OCI-LY1 (cell line): ENCODE measurements around the gene TPGS2.

Source experiments
- H2AFZ ChIP-seq: fragments of 200-600 bp; sonication (generic), shearing (Covaris generic); 2 replicates; pipeline ENCODE4 v1.6.0; 2014; ENCODE audit warnings: antibody characterized with exemption, mild to moderate bottlenecking, low read length
- H3F3A ChIP-seq: fragments of 200-600 bp; sonication (generic), shearing (Covaris generic); 2 replicates; pipeline ENCODE4 v1.6.0; 2014; ENCODE audit warnings: mild to moderate bottlenecking, antibody characterized with exemption, low read length, moderate library complexity; ENCODE audit not compliant: insufficient read depth
- H3K27ac ChIP-seq: fragments of 200-600 bp; sonication (generic); 2 replicates; pipeline ENCODE4 v1.5.1; 2014; ENCODE audit warnings: low read length, mixed run types, mild to moderate bottlenecking, low read depth; ENCODE audit not compliant: poor library complexity, severe bottlenecking
- H3K27me3 ChIP-seq: fragments of 200-600 bp; sonication (generic); 2 replicates; pipeline ENCODE4 v1.6.0; 2014; ENCODE audit warnings: antibody characterized with exemption, mild to moderate bottlenecking, low read length, moderate library complexity; ENCODE audit not compliant: insufficient read depth
- H3K36me3 ChIP-seq: fragments of 200-600 bp; sonication (generic); 2 replicates; pipeline ENCODE4 v1.6.1; 2014; ENCODE audit warnings: mild to moderate bottlenecking, antibody characterized with exemption, low read length, moderate library complexity, mixed read lengths; ENCODE audit not compliant: insufficient read depth
- H3K4me1 ChIP-seq: fragments of 200-600 bp; sonication (generic); 2 replicates; pipeline ENCODE4 v1.5.1; 2014; ENCODE audit warnings: mild to moderate bottlenecking, low read length, moderate library complexity; ENCODE audit not compliant: insufficient read depth, severe bottlenecking
- H3K4me2 ChIP-seq: fragments of 200-600 bp; sonication (generic), shearing (Covaris generic); 2 replicates; pipeline ENCODE4 v1.6.1; 2014; ENCODE audit warnings: low read length
- H3K4me3 ChIP-seq: fragments of 200-600 bp; sonication (generic); 2 replicates; pipeline ENCODE4 v1.5.1; 2014; ENCODE audit warnings: low read length, low read depth, mild to moderate bottlenecking, mixed read lengths; ENCODE audit not compliant: poor library complexity, severe bottlenecking
- H3K79me2 ChIP-seq: fragments of 200-600 bp; shearing (Covaris generic); 2 replicates; pipeline ENCODE4 v1.6.1; 2016; ENCODE audit warnings: mixed run types, low read length, mixed read lengths; ENCODE audit not compliant: insufficient read depth
- H3K9ac ChIP-seq: fragments of 200-600 bp; sonication (generic), shearing (Covaris generic); 2 replicates; pipeline ENCODE4 v1.6.1; 2014; ENCODE audit warnings: mild to moderate bottlenecking, low read length, mixed read lengths
- H3K9me2 ChIP-seq: fragments of 200-600 bp; sonication (generic), shearing (Covaris generic); 2 replicates; pipeline ENCODE4 v1.6.1; 2014; ENCODE audit warnings: low read depth, mild to moderate bottlenecking, low read length, mixed read lengths
- H3K9me3 ChIP-seq: fragments of 200-600 bp; shearing (Covaris generic); 2 replicates; pipeline ENCODE4 v1.6.1; 2014; ENCODE audit warnings: low read length, mixed read lengths
- H4K20me1 ChIP-seq: fragments of 200-600 bp; sonication (generic), shearing (Covaris generic); 2 replicates; pipeline ENCODE4 v1.6.0; 2016; ENCODE audit warnings: mild to moderate bottlenecking, low read length; ENCODE audit not compliant: insufficient read depth
- CTCF ChIP-seq: fragments of 200-600 bp; sonication (generic), shearing (Covaris generic); IDR thresholded peaks from 2 replicates; pipeline ENCODE4 v1.5.1; 2017; ENCODE audit warnings: mild to moderate bottlenecking, antibody characterized with exemption, low read length, moderate library complexity, mixed read lengths
- EZH2 ChIP-seq: fragments of 200-600 bp; sonication (generic), shearing (Covaris generic); IDR thresholded peaks from 2 replicates; pipeline ENCODE4 v1.8.0; 2017; ENCODE audit warnings: borderline replicate concordance, mixed run types, mild to moderate bottlenecking, antibody characterized with exemption, low read length, moderate library complexity, mixed read lengths

TPGS2 gene

GRCh38 chr18:36813101-36813775 is 15.6 kb downstream of the TPGS2 start:
- no peaks in the 10 kb centered on the region for H3K9me2 ChIP-seq
- H3K36me3 ChIP-seq, result peaks cover 60% of the 10 kb centered on the region
- no peaks in the 10 kb centered on the region for H3K79me2 ChIP-seq
- H3K27ac ChIP-seq, result no peak overlapping the region
- no peaks in the 10 kb centered on the region for H3K27me3 ChIP-seq
- no peaks in the 10 kb centered on the region for H3K9me3 ChIP-seq
- TF ChIP-seq CTCF, result no peak
- no peak for TF ChIP-seq EZH2
- no peak overlapping the region for H3K4me3 ChIP-seq
- no peak overlapping the region for H2AFZ ChIP-seq
- no peak overlapping the region for H3K4me2 ChIP-seq
- H3K4me1 ChIP-seq, result no peaks in the 10 kb centered on the region
- no peaks in the 10 kb centered on the region for H4K20me1 ChIP-seq
- no peaks in the 10 kb centered on the region for H3F3A ChIP-seq
- H3K9ac ChIP-seq, result no peak overlapping the region

GRCh38 chr18:36812678-36813077 is 16.1 kb downstream of the TPGS2 start:
- Histone ChIP-seq H3K4me3 (no peak overlapping the region), H3K9ac (no peak overlapping the region), H3K27ac (no peak overlapping the region), H3K4me1 (no peaks in the 10 kb centered on the region), H3K79me2 (no peaks in the 10 kb centered on the region), H2AFZ (no peak overlapping the region), H4K20me1 (no peaks in the 10 kb centered on the region), H3F3A (no peaks in the 10 kb centered on the region), H3K9me2 (no peaks in the 10 kb centered on the region), H3K4me2 (no peak overlapping the region), H3K9me3 (no peaks in the 10 kb centered on the region), H3K36me3 (peaks cover 58% of the 10 kb centered on the region), H3K27me3 (no peaks in the 10 kb centered on the region)
- no peak for TF ChIP-seq EZH2
- TF ChIP-seq CTCF, result no peak

DNA sequence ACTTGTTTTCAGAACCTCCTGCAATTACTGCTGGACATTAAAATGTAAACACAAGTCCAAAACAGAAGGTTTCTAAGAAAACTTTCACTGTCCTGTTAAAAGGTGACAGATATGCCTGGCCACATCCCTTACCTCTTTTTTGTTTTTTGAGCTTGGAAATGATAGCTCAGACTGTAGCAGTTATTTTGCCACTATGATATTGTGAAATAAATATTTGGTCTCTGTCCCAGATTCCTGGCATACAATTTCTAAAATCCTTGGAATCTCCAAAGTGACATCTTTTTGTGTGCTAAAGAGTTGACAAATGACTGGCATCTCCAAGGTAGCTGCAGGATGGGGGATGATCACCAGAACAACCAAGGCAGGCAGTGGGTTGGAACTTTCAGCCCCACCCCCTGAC is 16.8 kb downstream of the TPGS2 start:
- Histone ChIP-seq H3K4me1 (no peaks in the 10 kb centered on the region), H3K9me2 (no peaks in the 10 kb centered on the region), H2AFZ (no peak overlapping the region), H3K79me2 (no peaks in the 10 kb centered on the region), H3K27ac (no peak overlapping the region), H3K4me3 (no peak overlapping the region), H3K27me3 (no peaks in the 10 kb centered on the region), H3K9ac (no peak overlapping the region), H3F3A (no peaks in the 10 kb centered on the region), H3K4me2 (no peak overlapping the region), H3K36me3 (peaks cover 58% of the 10 kb centered on the region), H4K20me1 (no peaks in the 10 kb centered on the region), H3K9me3 (no peaks in the 10 kb centered on the region)
- no peak for TF ChIP-seq CTCF
- no peak for TF ChIP-seq EZH2
